ENCODE measurements around the gene PBXIP1. TPM values are rescaled to one million over a fixed set of nuclear protein-coding genes. Genes with fewer than 3 reads are reported as not detected.

The PBXIP1 gene
- total and polyA plus RNA-seq, 10 of the 15 experiments (the other 5 are each of a cell fraction or from before 2014, with no cell fraction given): 0.63 to 25.6 (median 15.4) TPM

DNA sequence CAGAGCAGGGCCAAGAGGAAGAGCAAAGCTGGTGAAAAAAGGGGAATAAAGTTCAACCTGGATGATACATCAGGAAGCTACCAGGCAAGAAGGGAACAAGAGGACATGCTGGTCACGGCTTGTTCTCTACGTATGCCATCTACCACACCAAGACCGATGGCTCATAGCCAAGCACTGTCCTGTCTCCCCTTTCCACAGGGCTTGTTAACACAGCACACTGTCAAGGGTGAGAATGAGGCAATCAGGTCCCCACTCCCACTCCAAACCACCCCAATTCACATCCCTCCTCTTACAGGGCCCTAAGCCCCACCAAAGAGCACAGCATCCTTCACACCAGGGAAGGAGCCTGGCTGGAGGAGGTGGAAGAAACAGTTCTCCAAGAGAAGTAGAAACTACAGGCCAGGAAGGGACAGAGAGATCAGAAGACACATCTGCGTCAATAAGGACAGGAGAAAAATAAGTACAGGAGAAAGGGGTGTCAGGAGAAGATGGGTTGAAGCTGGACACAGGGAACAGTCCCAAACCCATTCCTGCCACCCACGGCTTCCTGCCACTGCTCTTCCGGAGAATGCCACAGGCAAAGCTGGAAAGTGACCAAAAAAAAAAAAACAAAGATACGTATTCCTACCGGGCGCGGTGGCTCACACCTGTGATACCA, 15.6 kb upstream of the PBXIP1 start:
- Histone ChIP-seq H4K20me1 (ENCODE audit: control insufficient read depth, insufficient read depth) (no peaks in the 10 kb centered on the region), H3K4me1 (ENCODE audit: control insufficient read depth, insufficient read depth, low read length) (peaks cover 23% of the 10 kb centered on the region), H2AFZ (ENCODE audit: control insufficient read depth, low read depth, low read length) (no peak overlapping the region), H3K27me3 (replicated peaks in 1 of 2; ENCODE audit: control insufficient read depth in 2 of 2, insufficient read depth in 2 of 2, low read length in 1 of 2) (no peaks in the 10 kb centered on the region), H3K9me3 (replicated peaks; ENCODE audit: control insufficient read depth, insufficient read depth, low read length) (no peaks in the 10 kb centered on the region), H3K79me2 (ENCODE audit: control insufficient read depth, insufficient read depth, low read length) (peaks cover 58% of the 10 kb centered on the region), H3K36me3 (ENCODE audit: control insufficient read depth in 2 of 2, insufficient read depth in 2 of 2, low read length in 1 of 2) (peaks cover 4 to 8% of the 10 kb centered on the region in 2 experiments; a peak in 3 of 4 replicates), H3K4me2 (ENCODE audit: control insufficient read depth, insufficient read depth) (peak overlapping the region; percentile 74), H3K4me3 (peak overlapping the region; percentile 63; the same call in 1 of the 2 replicates), H3K9ac (ENCODE audit: control insufficient read depth, insufficient read depth, low read length) (peak overlapping the region; percentile 52), H3K27ac (ENCODE audit: control insufficient read depth, insufficient read depth) (peak overlapping the region; percentile 65)
- no TSS peak for BruUV-seq (replicated peaks)
- SMC1A ChIA-PET (ENCODE audit: uncharacterized antibody, unreplicated experiment): interaction anchor here (1.3 to 3.2 kb wide), 7 partner anchors 10 to 412 kb away, joined by 3 to 21 read pairs (median 6); partner anchors contain the start of genes FLAD1, KCNN3, PBXIP1 and PYGO2
- FAIRE-seq (no peak), ATAC-seq (no peak), DNase-seq (ENCODE audit: low read depth, low spot score) (no peak)
- RAD21 ChIA-PET (ENCODE audit: unreplicated experiment): interaction anchor here (0.9 to 2.8 kb wide), 9 partner anchors 10 to 114 kb away, joined by 3 to 20 read pairs (median 4); partner anchors contain the start of genes FLAD1, PBXIP1, PMVK and PYGO2
- WGBS (ENCODE audit: insufficient coverage, insufficient replicate concordance, low lambda C conversion rate, missing lambda C conversion rate): over 99% methylated on average over 10 of the region's 10 CpGs
- TF ChIP-seq ASH2L (IDR thresholded peaks at IDR 0.05; ENCODE audit: borderline replicate concordance, low read depth) (no peak), MLLT1 (IDR thresholded peaks at IDR 0.05) (0 out of 2 replicates have a peak, but pooled peaks have one; percentile 26)
- POLR2A ChIA-PET: interaction anchor here (0.7 to 9.8 kb wide), 16 partner anchors 8 to 343 kb away, joined by 3 to 140 read pairs (median 4); partner anchors contain the start of genes CLK2, FLAD1, PBXIP1 and PMVK
- in situ Hi-C loops (cut with MboI) (no loop called here), intact Hi-C loops (cut with micrococcal nuclease; ENCODE audit: unreplicated experiment) (loop anchor here (5.0 kb wide), 1 partner anchor 91 kb away; the partner anchor contains the start of gene EFNA4)
- CTCF ChIA-PET: interaction anchor here (0.6 to 20.6 kb wide), 11 partner anchors 10 to 103 kb away, joined by 3 to 226 read pairs (median 4); partner anchors contain the start of genes ADAM15, LENEP, PBXIP1 and PMVK
